SH-SY5Y (cell line): Measurements from ENCODE around the gene DENND4C.

Experiments
- GATA2 ChIP-seq: IDR thresholded peaks from 2 replicates; pipeline ENCODE4 v1.6.1; 2011; ENCODE audit warnings: mild to moderate bottlenecking, low read depth, low read length
- GATA3 ChIP-seq: IDR thresholded peaks from 2 replicates; pipeline ENCODE4 v1.6.1; 2011; ENCODE audit warnings: low read depth, mild to moderate bottlenecking, low read length, moderate library complexity

- TF ChIP-seq GATA3 = no peak
- no peak for TF ChIP-seq GATA2
These were observed 16.7 kb upstream of the DENND4C start for GRCh38 chr9:19213823-19214222.
